ENCODE results near the gene ACSS3.

DNA sequence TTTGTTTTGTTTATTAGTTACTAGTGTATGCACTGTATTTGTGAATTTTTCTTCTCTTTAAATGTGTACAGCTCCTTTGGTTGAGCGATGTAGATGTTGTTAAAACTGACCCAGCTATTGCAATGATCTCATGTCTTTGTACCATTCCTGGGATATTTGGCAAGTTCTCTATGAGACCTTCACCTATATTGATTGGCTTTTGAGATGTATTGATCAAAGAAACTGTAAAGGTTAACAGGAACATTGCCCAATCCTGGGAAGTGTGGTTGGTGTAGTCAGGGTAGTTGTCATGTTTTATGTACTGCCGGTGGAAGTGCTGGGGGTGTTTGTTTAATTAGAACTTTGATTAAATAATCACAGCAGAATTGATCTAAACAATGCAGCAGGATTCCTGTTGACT lies 43.1 kb downstream of the ACSS3 start:
- TF ChIP-seq, protein P1, sequence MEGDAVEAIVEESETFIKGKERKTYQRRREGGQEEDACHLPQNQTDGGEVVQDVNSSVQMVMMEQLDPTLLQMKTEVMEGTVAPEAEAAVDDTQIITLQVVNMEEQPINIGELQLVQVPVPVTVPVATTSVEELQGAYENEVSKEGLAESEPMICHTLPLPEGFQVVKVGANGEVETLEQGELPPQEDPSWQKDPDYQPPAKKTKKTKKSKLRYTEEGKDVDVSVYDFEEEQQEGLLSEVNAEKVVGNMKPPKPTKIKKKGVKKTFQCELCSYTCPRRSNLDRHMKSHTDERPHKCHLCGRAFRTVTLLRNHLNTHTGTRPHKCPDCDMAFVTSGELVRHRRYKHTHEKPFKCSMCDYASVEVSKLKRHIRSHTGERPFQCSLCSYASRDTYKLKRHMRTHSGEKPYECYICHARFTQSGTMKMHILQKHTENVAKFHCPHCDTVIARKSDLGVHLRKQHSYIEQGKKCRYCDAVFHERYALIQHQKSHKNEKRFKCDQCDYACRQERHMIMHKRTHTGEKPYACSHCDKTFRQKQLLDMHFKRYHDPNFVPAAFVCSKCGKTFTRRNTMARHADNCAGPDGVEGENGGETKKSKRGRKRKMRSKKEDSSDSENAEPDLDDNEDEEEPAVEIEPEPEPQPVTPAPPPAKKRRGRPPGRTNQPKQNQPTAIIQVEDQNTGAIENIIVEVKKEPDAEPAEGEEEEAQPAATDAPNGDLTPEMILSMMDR (IDR thresholded peaks at IDR 0.05 in 4 of 5, conservative IDR thresholded peaks at IDR 0.05 in 1 of 5): no peak
- TF ChIP-seq POLR2A (IDR thresholded peaks at IDR 0.05): no peak
